Activated naive CD4-positive, alpha-beta T cell treated with anti-CD3 and anti-CD28 coated beads, Interleukin-2, amount 50 U/mL, for 16 hours (primary cell): Measurements from ENCODE around the gene KIAA1671.
A peak's percentile ranks its signal among the peaks of the same experiment; 100 is the strongest.

Experiments used
- DNase-seq: peaks from one replicate; pipeline ENCODE4 v3.0.0-alpha.2; 2020

Gene KIAA1671

DNA sequence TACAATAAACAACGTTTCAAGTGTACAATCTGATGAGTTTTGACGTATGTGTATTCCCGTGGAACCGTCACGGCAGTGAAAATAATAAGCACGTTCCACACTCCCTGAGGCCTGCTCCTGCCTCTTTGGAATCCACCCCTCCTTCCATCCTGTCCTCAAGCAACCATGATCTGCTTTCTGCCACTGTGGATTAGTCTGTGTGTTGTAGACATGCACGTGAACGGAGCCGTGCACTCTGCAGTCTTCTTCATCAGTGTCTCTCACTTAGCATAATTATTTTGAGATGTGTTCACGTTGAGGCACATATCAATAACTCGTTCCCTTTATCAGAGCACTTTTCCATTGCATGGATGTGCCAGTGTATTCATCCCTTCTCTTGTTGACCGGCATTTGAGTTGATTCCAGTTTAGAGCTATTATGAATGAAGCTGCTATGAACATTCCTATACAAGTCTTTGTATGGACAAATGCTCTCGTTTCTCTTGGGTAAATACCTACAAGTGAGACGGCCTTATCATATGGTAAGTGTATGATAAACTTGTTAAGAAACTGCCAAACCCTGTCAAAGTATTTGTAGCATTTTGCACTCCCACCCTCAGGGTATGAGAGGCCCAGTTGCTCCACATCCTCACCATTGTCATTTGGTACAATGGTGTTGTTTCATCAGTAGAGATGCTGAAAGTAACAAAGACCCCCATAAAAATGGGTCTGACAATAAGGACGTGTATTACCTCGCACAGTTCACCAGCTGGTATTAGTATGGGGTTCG is 144.3 kb downstream of the KIAA1671 start:
- DNase-seq: no peak

DNA sequence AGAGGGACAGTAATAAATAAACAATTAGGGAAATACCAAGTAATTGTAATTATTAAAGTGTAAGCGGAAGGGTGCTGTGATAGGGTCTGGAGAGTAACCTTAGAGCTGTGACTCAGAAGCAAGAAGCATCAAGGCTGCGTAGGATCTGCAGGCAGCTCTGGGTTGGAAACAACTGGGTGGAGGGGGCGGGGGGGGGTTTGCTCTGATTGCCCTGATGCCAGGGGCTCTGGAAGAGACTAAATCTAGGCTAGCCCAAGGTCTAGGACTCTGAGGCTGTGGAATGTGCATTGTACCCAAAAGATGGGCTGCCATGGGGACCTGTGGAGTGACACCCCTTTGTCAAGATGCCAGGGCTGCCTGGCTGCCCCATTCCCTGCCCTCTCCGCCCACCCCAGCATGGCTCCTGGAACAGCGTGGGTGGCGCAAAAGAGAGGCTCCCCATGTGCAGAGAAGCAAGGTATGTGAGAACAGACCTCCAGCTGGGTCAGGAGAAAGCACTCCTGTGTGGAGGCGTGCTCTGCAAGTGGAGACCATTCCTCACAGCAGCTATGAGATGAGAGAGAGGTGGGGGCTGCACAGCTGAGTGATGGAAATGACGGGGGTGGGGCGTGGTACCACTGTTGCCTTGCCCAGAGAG is 146.0 kb downstream of the KIAA1671 start:
- DNase-seq: no peak

DNA sequence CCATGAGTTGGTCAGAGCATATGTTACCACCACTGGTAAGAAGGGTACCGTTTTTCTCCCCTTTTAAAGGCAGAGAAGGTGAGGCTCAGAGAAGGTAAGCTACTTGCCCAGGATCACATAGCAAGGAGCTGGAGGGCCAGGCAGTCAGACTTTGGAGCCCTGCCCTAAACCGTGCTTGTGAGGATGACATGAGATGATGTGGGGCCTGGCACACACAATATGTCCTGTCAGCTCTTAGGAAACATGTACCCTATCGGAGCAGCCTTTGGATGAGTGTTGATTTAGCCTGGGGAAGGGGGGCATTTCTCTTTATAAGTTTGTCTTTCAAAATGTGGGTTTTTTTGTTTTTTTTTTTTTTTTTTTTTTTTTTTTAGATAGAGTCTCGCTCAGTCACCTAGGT is 146.7 kb downstream of the KIAA1671 start:
- DNase-seq: no peak

DNA sequence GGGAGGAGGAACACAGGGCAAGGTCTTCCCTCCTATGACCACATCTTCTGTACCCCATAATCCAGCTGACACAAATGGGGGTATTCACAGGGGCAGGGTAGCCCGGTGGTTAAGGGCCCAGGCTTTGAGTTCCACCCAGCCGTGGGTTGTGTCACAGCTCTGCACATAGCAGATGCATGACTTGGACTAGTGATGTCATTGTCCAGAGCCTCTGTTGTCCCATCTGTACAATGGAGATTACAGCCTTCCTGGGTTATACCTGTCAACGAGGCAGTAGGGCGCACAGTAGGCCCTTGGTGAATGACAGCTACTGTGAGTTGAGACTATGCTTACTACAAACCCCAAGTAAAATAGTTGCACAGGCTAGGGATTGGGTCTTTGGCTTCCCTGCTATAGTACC is 147.9 kb downstream of the KIAA1671 start:
- no peak for DNase-seq

DNA sequence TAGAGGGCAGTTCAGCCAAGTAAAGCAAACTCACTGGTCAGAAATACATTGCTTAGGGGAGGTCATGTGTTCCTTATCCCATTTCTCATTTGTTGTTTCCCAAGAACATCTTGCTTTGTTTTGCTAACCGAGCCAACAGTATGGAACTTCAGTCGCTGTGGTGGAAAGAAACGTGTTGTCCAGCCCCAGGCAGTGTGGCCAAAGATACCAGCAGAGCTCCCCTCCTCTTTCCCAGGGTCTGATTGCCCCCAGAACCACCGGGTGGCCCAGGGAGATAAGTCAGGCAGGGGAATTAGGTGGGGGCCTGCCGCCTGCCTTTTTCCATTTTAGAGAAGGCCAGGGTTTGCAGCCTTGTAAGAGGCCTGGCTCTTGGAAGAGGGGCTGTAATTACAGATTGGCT is 148.4 kb downstream of the KIAA1671 start:
- DNase-seq: no peak

DNA sequence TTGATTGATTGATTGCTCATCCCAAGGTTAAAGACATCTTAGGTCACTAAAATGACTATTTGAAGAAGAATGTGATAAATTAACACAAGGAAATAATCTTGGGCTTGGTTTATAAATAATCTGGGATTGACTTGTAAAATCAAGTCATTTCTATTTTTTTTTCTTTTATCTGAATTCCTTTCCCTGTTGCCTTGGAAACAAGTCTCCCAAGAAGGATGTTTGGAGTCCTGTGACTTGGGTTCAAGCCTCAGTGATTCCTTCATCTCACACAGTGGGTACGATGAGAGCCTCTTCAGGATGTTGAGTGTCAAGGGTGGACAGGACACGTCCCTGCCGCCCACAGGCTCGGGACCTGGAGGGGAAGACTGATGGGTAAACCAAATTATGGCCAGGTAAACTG is 149.0 kb downstream of the KIAA1671 start:
- no peak for DNase-seq

DNA sequence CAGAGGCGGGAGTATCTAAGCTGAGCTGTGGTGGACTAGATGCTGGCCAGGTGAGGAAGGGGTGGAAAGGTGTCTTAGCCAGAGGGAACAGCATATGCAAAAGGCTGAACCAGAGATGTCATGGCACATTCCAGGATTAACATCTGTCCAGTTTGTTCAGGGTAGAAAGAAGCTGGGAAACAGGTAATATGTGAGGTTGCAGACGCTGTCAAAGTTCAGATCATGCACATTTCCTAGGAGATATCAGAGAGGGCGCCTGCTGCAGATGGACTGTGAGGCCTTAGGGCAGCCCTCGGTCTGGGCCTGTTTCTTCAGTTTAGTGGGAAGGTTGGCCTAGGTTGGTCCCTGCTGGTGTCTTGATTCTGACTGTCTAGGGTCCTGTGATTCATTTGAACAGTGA is 149.5 kb downstream of the KIAA1671 start:
- no peak for DNase-seq

DNA sequence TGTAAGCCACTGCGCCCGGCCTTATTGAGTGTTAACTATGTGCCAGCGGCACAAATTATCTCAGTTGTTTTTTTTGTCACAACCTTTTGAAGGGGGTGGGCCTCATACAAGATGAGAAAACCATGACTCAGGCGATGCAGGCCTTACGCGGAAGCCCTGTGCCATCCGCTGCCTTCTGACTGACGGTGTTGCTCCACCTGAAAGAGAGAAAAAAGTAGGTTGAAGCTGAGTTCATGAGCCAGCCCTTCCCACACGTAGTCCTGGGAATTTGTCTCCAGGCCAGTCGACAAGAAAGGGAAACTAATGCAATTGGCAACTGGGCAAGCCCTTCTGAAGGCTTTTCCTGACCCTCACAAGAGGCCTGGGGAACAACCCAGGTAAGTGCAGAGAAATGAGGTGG is 150.2 kb downstream of the KIAA1671 start:
- DNase-seq: no peak

DNA sequence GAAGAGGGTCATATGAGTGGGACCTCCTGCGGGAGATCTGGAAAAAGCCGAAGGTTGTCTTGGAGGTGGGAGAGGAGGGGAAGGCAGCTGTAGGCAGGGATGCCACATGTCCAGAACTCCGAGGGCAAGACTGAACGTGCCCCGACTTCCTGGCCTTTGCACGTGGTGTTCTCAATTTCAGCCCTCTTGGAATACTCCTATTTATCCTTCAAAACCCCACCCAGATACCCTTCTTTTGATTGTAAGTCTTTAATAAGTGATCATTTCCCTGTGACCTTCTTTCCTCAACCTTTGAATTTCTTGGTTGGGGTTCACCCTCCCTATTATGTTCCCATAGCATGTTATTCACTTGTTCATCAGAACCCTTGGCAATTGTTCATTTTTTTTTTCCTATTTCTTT is 151.9 kb downstream of the KIAA1671 start:
- DNase-seq: no peak

DNA sequence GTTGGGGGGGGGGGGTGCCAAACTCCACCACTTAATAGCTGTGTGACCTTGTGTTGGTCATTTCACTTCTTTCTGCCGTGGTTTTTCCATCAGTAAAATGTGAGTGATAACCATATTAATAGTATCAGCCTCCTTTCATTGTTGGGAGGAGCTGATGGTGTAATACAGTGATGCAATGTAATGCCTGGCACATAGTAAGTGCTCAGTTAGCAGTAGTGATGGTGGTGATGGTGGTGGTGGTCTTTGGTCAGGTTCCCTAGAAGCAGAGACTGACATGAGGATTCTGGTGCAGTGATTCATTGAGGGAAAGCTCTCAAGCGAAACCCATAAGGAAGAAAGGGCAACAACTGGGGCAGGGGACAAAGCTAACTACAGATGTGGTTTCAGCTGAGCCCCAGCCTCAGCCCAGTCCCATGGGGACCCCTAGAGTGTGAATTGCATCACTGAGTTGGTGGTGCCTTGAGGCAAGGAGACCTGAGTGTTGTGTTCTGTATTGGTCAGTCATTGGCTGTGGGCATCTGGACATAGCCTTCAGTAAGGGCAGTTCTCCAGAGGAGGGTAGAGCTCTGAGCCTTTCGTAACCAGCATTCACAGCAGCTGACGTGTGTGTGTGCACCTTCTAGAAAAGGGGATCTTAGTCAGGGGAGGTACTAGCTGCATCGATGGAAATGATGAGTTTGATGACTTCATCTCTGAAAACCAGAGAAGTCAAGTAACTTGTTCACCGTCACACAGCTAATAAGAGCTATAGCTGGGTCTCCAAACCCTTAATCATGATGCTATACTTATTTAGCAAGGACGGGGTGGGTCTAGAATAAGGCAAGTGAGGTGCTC is 153.5 kb downstream of the KIAA1671 start:
- no peak for DNase-seq

DNA sequence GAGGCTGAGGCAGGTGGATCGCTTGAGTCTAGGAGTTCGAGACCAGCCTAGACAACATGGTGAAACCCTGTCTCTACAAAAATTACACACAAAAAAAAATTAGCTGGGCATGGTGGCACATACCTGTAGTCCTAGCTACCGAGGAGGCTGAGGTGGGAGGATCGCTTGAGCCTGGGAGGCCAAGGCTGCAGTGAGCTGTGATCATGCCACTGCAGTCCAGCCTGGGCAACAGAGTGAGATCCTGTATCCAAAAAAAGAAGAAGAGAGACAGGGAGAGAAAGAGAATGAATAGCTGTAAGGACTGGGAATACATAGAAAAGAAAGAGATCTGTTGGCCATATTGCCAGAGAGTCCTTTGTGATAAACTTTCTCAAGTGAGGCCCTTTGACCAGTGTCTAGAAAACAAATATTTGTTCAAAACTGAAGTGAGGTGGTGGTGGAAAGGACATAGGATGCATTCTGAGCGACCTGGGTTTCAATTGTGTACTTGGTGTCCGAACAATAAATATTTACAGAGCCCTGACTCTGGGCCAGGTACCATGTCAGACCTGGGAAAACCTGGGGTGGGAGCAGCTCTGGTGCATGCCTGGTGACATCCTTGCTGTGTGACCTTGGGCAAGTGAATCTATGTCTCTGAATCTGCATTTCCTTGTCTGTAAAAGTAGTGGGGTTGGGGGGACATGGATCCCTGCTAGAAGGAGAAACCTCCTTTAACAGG is 157.5 kb downstream of the KIAA1671 start:
- no peak for DNase-seq

DNA sequence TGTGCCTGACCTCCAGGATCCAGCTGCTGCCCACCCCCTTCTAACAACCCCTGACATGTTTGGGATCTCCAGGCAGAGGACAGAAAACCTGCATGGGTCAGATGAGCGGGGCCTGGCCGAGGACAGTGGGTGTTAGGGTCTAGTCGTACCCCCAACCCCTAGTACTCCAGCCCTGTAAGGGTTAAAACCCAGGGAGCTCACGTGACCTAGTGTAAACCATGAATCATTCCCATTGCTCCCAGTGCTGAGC is 158.0 kb downstream of the KIAA1671 start:
- no peak for DNase-seq

DNA sequence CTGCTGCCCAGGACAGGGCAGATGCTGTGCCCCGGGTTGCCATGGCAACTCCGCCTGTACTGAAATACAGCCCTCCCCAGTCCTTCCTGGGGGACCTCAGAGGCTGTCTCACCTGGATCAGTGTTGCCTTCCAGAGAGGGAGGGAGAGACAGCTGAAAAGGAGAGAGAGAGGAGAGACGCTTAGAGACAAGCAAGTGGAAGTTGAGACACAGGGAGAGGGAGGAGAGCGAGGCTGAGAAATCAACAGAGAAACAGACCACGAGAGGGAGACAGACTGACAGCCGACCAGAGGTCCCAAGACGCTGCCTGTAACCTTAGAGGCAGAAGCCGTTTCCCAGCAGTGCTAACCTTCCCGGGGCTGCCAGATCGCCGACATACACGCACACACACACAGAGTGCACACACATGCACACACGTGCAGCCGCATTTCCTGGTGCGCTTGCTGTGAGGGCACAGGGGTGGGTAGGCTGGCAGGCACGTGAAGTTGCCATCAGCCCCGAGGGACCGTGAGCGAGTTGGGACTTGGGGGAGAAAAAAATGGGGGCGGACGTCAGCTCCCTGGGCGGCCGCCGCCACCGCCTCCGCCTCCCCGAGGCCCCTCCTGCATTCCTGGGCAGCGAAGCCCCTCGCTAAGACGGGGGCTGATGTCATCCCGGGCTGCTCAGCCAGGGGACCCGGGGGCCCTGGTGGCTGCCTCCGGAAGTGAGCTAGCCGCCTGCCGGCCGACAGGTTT is 158.5 kb downstream of the KIAA1671 start:
- DNase-seq: peak; percentile 54

DNA sequence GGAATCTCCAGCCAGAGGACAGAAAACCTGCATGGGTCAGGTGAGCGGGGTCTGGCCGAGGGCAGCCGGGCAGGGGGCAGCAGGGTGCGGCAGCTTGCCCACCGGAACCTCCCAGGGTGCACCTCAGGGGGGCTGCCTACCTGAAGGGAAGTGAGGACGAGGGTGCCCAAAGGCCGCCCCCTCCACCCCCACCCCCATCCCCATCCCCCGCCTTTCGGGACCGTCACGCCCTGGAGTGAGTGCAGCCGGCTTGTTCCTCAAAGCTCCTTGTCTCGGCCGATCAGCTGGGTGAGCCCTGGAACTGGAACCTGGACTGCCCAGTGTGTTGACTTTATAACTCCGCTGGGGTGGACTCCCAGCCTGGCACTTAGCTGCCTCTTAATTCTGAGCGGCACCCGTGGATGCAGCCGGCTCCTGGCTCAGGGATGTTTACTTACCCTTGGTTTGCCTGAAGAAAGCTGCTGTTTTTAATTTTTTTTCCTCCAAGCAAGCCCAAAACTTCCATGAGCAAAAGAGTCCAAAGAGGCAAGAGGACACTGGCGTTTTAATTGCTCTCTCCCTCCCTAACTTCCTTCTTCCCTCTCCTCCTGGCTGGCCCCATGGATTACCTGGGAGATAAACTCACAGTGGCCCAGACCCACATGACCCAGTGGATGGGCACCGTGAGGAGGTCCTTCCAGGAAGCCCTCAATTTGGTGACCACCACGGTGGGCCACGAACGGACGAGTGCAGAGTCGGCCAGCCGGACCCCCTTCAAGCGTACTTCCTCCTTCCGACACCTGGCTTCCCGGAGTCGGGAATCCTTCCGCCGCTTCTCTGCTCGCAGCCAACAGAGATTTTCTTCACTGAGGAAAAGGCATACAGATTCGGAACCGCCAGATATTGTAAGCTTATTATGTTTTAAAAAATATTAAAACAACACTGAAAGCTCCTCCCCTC is 159.3 kb downstream of the KIAA1671 start:
- DNase-seq: no peak

DNA sequence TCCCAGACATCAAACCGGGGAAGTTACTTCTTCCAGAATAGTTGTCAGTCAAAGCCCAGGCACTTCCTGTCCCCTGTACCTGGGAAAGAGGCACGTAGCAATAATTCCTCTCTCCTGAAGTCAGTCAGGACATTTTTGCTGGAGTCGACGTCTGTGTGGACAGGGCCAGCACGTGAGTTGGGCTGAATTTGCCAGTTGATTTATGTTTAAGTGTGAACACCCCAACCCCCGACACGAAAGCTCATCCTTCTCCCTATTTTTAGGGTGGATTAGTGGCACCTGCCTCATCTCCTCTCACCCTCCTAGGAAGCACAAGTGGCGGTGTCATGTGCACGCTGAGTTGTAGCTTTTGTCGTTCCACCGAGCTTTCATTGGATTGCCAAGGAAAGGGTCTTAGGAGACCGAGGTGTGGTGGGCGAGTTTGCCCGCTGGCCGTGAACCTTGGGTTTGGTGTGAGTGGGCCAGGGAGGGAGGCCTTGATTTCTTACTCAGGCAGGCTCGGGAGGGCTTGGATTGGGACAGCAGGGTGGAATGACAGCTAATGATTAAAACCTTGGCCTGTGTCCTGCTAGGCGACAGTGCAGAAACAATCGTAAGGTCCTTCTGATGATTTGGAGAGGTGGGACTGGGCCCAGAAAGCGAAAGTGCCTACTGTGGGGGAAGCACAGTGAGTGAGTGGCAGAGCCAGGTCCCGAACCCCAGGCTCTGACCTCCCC is 160.2 kb downstream of the KIAA1671 start:
- no peak for DNase-seq

DNA sequence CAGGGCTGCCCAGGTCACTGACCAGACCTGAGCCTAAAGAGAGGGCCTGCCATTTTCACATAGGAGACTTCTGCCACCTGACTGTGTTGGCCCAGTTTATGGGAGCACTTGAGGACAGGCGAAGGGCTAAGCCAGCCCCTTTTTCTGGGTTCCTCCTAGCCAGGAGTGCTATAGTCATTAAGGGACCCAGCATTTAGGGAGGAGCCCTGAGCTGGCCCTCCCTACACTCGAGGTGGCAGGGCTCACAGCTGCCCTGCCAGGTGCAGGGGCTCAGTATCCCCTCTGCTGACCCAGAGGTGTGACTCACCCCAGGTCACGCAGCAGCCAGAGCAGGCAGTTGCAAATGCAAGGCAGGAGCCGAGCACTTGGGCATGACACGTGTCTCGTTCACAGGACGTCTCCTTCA is 160.8 kb downstream of the KIAA1671 start:
- DNase-seq: no peak

DNA sequence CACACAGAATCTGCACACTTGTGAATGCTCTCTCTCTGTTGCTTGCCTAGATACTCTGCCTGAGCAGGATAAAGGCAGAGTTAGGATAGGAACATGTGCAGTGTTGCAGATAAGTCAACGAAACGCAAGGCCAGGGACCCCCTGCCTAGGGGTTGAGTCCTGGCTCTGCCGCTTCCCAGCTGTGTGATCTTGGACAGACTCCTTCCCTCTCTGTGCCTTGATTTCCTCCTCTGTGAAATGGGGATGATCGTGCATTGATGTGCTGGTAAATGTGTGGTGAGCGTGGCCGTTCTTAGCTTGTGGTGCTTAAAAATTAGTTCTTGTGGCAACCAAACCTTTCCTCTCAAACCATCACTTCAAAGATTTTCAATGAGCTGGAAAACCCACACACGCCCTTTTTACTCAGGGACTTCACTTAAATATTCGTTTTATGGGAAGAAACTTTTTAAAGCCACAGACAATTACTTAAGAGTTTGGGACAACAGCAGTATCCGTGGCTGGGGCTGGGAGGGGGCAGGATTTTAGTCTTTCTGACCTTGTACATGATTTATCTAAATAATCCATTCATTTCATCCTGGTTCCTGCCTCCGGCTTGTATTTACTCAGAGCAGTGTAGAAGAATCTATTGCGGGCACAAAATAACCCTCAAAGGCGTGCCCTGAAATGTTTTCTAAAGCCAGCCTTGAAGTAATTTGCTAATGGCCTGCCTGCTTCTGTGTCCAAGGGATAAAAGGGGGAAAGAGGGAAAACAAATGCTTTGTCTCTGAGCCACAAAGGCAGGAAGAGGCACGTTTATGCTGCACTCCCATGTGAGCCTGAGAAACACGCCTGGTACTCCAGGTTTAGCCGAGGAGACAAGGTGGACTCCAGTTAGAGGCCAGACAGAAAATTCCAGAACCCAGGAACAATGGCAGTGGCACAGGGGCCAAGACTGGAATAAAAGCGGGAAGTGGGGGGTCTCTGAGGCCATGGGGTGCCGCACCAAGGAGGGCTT is 162.2 kb downstream of the KIAA1671 start:
- DNase-seq: no peak

DNA sequence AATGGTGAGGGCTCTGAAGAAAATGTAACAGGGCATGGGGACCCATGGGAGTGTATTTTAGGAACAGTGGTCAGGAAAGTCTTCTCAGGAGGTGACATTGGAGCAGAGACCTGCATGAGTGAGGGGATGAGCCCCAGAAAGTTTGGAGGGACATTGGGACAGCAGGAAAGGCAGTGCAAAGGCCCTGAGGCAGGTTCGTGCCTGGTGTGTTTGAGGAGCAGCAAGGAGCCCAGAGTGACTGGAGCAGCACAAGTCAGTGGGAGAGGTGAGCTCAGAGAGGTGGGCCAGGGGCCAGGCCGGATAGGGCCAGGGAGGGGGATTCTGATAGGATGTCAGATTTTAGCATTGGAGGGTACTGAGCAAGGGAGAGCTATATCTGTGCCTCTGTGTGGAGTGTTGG is 167.1 kb downstream of the KIAA1671 start:
- DNase-seq: no peak

DNA sequence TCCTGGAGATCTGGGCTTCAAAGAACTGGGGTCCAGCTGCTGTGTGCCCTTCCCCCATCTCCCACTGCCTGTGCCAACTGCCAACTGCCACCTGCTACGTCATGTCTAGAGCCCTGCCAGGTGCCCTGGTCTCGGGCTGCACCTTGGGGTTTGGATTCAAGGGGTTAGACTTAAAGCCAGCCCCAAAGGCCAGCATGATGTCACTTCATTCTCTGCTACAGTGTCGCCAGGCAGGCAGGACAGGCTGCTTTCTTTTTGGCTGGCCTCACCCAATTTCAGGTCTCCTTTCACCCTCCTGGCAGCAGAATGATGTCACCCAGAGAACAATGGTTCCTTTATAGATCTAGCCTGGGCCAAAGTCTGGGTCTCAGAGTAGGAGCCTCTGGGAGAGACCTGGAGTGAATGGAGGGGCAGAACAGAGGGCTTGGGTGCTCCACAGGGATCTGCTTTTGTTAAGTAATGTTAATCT is 167.6 kb downstream of the KIAA1671 start:
- DNase-seq: no peak
